Limb (tissue), 2 donors: ENCODE results near the gene KAT6B.

Source experiments
- DNase-seq, 2 donors: peaks; one replicate each; pipeline ENCODE4 v3.0.0-alpha.2; 2016; ENCODE audit errors: extremely low spot score in 2 of 2

Gene KAT6B

DNA sequence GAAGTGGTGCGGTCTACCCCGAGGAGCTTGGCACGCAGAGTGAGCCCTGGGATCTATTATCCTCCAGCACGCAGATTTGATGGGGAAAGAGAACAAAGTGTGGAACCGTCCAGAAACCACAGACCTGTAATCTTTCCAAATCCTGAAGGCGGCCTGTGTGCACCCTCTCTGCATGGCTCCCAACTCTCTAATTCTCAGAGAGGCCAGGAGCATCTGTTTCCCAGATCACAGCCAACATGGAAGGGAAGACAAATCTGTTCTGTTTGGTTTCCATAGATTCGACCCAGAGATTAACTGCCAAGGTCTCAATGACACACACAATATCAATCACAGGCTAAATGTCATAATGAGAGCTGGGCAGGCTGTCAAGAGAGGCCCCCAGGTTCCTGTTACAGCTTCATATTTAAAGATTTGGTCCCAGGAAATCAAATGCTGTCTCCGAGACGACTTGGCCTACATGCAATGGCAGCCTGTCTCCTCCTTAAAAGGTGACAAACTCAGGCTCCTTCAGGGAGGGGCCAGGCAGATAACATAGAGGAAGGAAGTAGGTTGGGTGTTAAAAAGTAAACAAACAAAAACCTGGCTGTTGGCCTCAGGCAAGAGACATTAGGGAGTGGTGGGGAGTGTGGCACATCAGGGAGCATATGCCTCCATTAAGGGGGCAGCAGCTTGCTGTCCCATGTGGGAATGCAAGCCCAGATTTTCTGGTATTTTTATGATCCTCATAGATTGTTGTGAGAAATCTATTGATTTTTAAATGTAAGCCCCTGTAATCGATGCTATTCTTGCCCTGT, 236.3 kb downstream of the KAT6B start:
- peak; percentile 75 to 90 for DNase-seq

DNA sequence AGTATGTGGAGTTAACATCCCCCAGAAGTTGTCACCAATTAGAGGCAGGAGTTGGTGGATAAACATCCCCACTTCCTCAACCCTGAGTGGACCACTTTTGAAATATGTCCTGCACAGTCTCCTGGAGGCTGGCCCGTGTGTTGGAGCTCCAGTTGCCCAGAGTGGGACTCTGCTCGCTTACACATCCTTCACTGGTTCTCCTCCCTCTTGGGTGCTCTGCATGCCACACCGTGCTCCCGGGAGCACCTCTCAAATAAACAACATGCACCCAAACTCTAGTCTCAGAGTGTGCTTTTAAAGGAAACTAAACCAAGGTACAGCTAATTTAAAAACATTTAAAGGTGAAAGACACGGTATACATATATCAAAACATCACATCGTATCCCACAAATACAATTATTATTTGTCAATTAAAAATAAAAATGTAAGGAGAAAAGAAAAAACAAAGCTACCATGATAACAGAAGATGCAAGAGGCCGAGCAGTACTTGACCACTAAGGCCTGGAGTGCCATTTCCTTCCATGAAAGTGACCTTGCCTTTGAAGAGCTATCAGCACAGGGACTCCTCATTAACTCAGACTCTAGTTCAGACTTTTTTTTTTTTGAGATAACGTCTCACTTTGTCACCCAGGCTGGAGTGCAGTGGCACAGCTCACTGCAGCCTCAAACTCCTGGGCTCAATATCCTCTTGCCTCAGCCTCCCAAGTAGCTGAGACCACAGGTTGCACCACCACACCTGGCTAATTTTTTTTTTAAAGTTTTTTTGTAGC, 237.2 kb downstream of the KAT6B start:
- DNase-seq: no peak

DNA sequence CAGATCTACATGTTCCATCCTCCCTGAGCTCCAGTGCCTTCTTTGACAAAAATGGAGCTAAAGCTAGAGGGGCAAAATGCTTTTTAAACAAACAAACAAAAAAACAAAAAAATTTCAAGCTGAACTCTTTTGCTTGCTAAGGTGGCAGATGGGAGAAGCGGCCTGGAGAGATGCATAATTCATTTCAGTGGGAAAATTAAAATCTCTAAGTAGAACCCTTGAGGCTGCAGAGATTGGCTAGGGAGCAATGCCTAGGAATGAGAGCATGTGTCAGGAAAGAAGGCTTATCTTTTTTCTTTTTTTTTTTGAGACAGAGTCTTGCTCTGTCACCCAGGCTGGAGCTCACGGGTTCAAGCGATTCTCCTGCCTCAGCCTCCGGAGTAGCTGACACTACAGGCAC, 238.7 kb downstream of the KAT6B start:
- DNase-seq: no peak

DNA sequence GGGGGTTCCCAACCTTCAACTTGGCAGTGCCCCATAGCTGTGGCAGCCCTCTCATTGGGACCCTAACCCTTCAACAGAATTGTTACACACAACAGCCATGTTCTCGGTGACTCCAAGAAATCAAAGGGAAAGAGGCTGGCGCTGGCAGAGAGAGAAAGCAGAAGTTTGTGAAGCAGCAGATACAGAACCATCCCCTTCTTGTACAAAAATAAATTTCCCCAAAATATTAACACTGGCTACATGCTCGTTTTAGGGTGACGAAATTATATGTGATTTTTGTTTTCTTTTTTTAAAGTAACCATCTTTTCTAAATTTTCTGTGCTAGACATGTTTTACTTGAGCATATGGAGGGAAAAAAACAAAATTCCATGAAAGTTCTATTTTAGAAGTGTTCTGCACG, 239.9 kb downstream of the KAT6B start:
- no peak for DNase-seq

DNA sequence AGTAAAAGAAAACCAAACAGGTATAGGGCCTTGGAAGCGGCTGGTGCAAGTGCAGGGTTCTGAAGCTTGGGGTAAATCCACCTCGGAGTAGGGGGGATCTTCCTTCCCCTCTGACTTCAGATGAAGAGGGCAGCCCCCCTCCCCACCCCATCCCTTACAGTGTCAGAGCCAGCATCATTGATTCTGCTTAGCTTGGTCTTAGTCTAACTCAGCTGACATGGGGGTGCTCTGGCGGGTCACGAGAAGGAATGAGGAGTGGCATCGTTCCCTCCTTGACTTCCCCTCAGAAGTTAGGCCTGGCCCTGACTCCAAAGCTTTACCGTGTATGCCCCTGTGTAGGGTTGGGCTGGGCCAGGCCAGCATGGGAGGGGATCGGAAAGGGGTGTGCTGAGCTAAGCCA, 240.9 kb downstream of the KAT6B start:
- no peak for DNase-seq

DNA sequence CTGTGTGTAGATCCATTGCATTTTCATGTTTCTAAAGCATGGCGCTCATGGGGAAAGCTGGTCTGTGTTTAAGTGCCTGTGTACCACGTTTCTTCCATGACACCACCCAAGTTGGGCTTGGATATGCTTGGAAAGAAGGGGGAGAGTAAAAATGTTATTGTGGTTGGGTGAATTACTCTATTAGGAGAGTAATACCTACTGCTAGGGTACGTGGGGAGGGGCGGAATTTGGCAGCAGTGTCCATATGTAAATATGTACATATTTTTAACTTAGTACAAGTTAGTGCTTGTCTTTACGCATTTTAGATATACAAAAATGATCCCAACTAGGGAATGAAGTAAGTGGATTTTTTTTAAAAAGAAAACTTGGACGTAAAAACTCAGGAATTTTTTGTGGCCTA, 242.1 kb downstream of the KAT6B start:
- DNase-seq: peak in 1 of 2 donors; percentile 53

DNA sequence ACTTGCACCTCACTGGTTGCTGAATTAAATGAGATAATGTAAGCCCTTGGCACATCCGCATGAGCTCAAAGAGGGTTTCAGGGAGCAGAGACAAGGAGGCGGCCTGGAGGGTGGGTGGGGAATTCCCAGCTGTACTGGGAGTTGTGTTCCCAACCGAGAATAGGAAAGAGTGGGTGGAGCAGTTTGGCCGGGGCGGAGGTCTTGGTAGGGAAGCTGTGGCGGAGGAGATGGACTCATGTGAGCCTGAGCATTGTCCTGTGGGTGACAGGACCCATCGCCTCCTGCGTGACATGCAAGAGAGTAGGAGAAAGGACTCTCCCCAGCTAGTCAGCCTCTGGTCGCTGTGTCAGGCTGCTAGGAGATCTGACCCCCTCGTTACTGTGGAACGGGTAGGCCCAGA, 244.1 kb downstream of the KAT6B start:
- DNase-seq: no peak

DNA sequence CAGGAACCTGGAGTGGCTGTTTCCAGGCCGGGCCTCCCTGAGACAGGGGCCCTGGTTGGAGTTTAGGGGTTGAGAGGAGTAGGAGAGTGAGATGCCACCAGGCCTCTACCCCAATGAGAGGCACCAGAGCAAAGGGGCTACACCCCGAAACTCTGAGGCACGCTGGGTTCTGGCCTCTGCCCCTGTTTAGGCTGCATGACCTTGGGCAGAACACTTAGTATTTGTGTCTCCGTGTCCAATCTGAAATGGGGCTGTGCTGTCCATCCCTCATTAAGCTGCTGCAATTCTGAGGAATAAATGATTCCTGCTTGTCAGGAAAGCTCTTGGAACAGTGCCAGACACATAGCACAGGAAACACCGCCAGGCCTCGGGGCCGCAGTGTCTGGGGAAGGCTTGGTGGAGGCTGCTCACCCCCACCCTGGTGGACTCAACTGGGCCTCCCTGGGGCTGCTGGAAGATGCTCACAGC, 244.6 kb downstream of the KAT6B start:
- DNase-seq: peak in 1 of 2 donors; percentile 61

DNA sequence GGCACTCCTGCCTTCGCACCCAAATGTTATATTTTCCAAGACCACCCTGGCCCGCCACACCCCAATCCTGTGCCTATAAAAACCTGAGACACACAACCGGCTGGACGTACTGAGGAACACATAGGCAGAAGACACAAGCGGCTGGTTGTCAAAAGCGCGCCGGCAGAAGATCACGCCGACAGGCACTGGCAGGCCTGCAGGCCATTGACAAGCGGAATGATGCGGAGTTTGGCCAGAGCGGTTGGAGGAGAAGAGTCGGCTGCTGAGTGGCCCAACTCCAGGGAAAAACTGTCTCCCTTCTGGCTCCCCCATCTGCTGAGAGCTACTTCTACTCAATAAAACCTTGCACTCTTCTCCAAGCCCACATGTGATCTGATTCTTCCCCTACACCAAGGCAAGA, 245.4 kb downstream of the KAT6B start:
- DNase-seq: no peak

DNA sequence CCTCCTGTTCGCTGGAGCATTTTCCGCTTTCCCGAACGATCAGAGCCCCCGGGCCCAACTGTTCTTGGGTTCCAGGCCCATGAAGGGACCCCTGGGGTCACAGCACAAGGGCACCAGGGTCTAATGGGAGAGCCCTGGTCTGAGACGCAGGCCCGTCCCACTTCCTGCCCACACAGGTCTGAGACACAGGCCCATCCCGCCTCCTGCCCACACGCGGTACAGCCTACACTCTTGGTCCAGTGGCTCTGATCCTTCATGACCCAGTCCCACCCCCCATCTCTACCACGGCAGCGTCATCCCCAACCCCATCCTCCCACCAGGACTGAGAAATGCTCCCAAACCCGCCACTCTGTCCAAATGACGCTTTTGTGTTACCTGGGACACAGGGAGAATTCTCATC, 246.3 kb downstream of the KAT6B start:
- DNase-seq: no peak

DNA sequence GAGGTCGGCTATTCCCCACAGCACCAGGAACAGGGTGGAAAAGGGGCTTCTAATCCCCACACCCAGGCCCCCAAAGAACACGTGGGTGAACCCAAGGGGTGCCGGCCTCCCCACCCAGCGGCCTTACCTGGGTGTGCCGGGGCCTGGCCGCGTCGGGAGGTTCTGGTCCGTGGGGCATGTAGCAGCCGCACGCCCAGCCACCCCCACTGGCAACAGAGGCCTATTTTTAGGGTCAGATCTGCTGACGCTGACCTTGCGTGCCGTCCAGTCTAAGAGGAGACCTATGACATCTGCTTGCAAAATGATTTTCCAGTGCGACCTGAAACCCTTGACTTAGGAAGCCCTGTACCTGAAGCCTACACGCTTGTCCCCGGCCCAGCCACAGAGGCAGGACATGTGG, 247.0 kb downstream of the KAT6B start:
- DNase-seq: no peak

DNA sequence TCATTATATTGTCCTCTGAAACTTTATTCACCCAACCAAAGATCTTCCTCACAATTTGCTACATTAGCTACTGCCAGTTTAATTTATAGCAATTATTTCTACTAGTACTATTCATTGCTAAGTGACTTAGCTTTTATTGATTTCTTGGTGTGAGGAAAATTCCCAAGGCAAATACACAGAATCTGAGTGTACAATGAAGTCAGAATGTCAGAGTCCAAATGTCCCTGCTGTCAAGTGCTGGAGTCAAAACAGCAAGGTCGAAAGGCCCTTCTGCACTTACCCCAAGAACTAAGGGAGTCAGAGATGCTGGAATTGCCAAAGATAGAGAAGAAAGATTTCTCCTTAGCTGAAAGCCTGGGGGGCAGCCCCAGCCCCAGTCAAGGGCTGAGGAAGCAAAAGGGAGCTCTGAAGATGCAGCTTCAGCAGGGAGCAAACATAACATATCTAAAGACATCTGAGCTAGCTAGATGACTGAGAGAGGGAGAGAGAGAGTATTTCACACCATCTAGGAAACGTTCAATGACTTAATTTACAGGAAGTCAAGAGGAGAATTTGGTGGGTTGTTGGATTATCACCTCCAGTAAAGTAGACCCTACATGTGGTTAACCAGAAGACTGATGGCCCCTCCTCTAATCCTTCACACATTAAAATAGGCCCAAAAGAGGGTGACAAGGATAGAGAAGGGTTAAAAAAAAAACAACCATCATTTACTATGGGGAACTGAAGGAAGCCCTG, 248.5 kb downstream of the KAT6B start:
- DNase-seq: no peak

DNA sequence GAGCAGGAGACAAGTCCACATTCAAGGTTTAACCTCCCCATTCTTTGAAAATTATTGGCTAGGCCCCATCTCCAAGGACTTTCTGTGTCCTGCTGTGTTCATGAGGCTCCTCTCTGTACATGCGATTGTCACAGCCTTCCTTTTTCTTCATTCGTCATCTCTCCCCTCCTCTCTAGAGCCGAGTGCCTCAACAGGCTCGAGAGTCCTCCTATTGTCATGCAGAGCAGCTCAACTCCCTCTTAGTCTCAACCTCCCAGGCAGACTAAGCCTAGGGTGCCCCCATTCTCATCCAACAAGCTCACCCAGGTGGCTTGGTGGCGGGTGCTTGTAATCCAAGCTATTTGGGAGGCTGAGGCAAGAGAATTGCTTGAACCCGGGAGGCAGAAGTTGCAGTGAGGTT, 249.9 kb downstream of the KAT6B start:
- no peak for DNase-seq

DNA sequence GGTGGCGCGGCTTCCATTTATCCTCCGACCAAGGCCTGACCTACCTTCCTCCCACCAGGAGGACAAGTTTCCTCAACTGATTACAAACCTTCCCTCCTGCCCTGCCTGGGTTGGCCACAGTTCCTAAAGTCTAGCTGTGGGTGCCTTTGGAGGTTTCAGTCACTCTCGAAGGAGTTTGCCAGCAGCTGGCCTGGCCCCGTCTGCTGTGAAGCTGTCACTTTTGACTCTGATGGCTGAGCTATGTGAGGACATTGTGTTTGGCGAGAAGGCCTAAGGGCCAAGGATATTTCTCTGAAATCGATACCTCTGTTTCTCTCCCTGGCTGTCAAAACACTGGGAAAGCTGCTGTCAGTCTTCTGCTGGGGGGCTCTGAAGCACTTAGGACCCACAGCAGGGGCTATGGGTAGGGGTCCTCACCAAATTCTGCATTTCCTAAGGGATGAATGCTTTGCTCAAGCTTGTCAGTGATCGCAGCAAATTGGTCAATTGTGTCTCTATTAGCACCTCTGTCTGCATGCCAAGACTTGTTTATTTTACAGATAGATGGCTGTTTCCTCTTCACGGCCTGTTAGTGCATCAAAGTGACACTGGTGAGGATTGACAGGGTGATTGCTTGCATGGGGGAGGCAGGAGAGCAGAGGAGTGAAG, 253.2 kb downstream of the KAT6B start:
- DNase-seq: no peak

DNA sequence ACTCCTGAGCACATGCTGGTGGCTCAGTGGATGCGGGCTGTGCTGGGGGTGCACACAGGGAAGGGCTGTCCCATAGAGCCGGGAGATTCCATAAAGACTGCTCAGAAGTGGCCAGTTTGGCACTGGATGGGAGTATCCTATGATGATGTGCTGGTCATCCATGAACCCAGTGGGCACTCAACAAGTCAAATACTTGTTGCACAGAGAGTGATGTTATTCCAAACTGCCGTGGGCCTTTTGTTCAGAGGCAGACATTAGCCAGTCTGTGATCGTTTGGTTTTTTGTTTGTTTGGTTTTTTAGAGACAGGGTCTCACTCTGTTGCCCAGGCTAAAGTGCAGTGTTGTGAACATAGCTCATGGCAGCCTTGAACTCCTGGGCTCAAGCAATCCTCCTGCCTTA, 254.2 kb downstream of the KAT6B start:
- no peak for DNase-seq

DNA sequence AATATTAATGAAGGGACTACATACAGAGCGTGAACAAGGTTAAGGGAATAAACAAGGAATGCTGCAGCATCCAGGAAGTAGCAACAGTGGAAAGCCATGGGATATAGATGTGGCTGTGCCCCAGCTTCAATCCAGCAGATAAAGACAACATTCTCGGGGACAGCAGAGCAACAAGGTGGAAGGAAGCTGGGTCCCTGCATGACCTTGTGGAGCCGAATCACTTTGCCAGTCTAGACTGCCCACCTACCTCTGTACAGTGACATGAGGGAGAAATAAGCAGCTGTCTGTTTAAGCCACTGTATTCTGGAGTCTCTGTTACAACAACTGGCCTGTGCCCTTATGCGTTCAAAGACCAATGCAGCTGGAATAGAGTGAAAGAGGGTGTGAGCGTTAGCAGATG, 255.0 kb downstream of the KAT6B start:
- no peak for DNase-seq
